ENCODE measurements around the gene GOLGA7B. TPM values are rescaled to one million over a fixed set of nuclear protein-coding genes. Genes with fewer than 3 reads are reported as not detected.

The GOLGA7B gene
- total RNA-seq, 1 donor from 2014 or later, result 0.05 TPM

GRCh38 chr10:97816609-97817008 is 33.0 kb upstream of the GOLGA7B start:
- Mint-ChIP-seq H3K4me3 (ENCODE audit: unreplicated experiment) (no peak overlapping the region), H3K9me3 (ENCODE audit: unreplicated experiment) (no peaks in the 10 kb centered on the region), H3K27me3 (ENCODE audit: unreplicated experiment) (peaks cover 11% of the 10 kb centered on the region), H3K27ac (ENCODE audit: unreplicated experiment) (no peak overlapping the region), H3K36me3 (ENCODE audit: unreplicated experiment) (no peaks in the 10 kb centered on the region), H3K4me1 (ENCODE audit: unreplicated experiment) (peaks cover 5% of the 10 kb centered on the region)
- no peak for TF ChIP-seq CTCF (IDR thresholded peaks at IDR 0.05)
- DNase-seq (ENCODE audit: extremely low spot score, unreplicated experiment), result no peak

GRCh38 chr10:97818572-97818971 is 31.1 kb upstream of the GOLGA7B start:
- no peak overlapping the region for H3K4me3 Mint-ChIP-seq (ENCODE audit: unreplicated experiment)
- no peaks in the 10 kb centered on the region for H3K9me3 Mint-ChIP-seq (ENCODE audit: unreplicated experiment)
- peaks cover 11% of the 10 kb centered on the region for H3K27me3 Mint-ChIP-seq (ENCODE audit: unreplicated experiment)
- DNase-seq (ENCODE audit: extremely low spot score, unreplicated experiment), result no peak
- H3K4me1 Mint-ChIP-seq (ENCODE audit: unreplicated experiment), result peaks cover 2% of the 10 kb centered on the region
- no peaks in the 10 kb centered on the region for H3K36me3 Mint-ChIP-seq (ENCODE audit: unreplicated experiment)
- no peak for TF ChIP-seq CTCF (IDR thresholded peaks at IDR 0.05)
- no peak overlapping the region for H3K27ac Mint-ChIP-seq (ENCODE audit: unreplicated experiment)

GRCh38 chr10:97820096-97820704 is 29.4 kb upstream of the GOLGA7B start:
- peaks cover 2% of the 10 kb centered on the region for H3K4me1 Mint-ChIP-seq (ENCODE audit: unreplicated experiment)
- H3K36me3 Mint-ChIP-seq (ENCODE audit: unreplicated experiment), result no peaks in the 10 kb centered on the region
- DNase-seq (ENCODE audit: extremely low spot score, unreplicated experiment), result no peak
- peaks cover 11% of the 10 kb centered on the region for H3K27me3 Mint-ChIP-seq (ENCODE audit: unreplicated experiment)
- no peak overlapping the region for H3K27ac Mint-ChIP-seq (ENCODE audit: unreplicated experiment)
- no peak overlapping the region for H3K4me3 Mint-ChIP-seq (ENCODE audit: unreplicated experiment)
- TF ChIP-seq CTCF (IDR thresholded peaks at IDR 0.05), result no peak
- H3K9me3 Mint-ChIP-seq (ENCODE audit: unreplicated experiment), result no peaks in the 10 kb centered on the region

- no peaks in the 10 kb centered on the region for H3K9me3 Mint-ChIP-seq (ENCODE audit: unreplicated experiment)
- no peak for DNase-seq (ENCODE audit: extremely low spot score, unreplicated experiment)
- TF ChIP-seq CTCF (IDR thresholded peaks at IDR 0.05), result no peak
Measured at GRCh38 chr10:97821308-97822038, 28.2 kb upstream of the GOLGA7B start.

GRCh38 chr10:97822261-97822687 is 27.4 kb upstream of the GOLGA7B start:
- Mint-ChIP-seq H3K27me3 (ENCODE audit: unreplicated experiment) (peaks cover 11% of the 10 kb centered on the region), H3K36me3 (ENCODE audit: unreplicated experiment) (no peaks in the 10 kb centered on the region), H3K4me3 (ENCODE audit: unreplicated experiment) (no peak overlapping the region), H3K27ac (ENCODE audit: unreplicated experiment) (no peak overlapping the region), H3K4me1 (ENCODE audit: unreplicated experiment) (peaks cover 2% of the 10 kb centered on the region), H3K9me3 (ENCODE audit: unreplicated experiment) (no peaks in the 10 kb centered on the region)
- no peak for TF ChIP-seq CTCF (IDR thresholded peaks at IDR 0.05)
- no peak for DNase-seq (ENCODE audit: extremely low spot score, unreplicated experiment)

More at GRCh38 chr10:97821308-97822038, 28.2 kb upstream of the GOLGA7B start:
- Mint-ChIP-seq H3K4me3 (ENCODE audit: unreplicated experiment) (no peak overlapping the region), H3K4me1 (ENCODE audit: unreplicated experiment) (peaks cover 2% of the 10 kb centered on the region), H3K27ac (ENCODE audit: unreplicated experiment) (no peak overlapping the region), H3K27me3 (ENCODE audit: unreplicated experiment) (peaks cover 11% of the 10 kb centered on the region), H3K36me3 (ENCODE audit: unreplicated experiment) (no peaks in the 10 kb centered on the region)

All from osteocyte (in vitro differentiated cells).